ENCODE data around the gene PKNOX1. TPM values are rescaled to one million over a fixed set of nuclear protein-coding genes. Genes with fewer than 3 reads are reported as not detected.
"Not testable (repeated sequence)": the region's sequence is repeated elsewhere in the genome, so short reads cannot be mapped to it uniquely, and the experiment has no call there.

Gene PKNOX1
- total RNA-seq, 1 donor from 2014 or later = 25.1 TPM

- Mint-ChIP-seq H3K9me3 (no peaks in the 10 kb centered on the region), H3K36me3 (ENCODE audit: low read depth) (peaks cover 19% of the 10 kb centered on the region), H3K27me3 (ENCODE audit: insufficient read depth) (no peaks in the 10 kb centered on the region), H3K27ac (no peak overlapping the region), H3K4me1 (ENCODE audit: low read depth) (no peaks in the 10 kb centered on the region), H3K4me3 (no peak overlapping the region)
- intact Hi-C loops (cut with micrococcal nuclease) = no loop called here
- no peak for DNase-seq (ENCODE audit: low spot score)
These were observed 47.6 kb downstream of the PKNOX1 start for GRCh38 chr21:43021756-43022600.

GRCh38 chr21:43023175-43023574 is 48.8 kb downstream of the PKNOX1 start:
- H3K36me3 Mint-ChIP-seq (ENCODE audit: low read depth) = peaks cover 19% of the 10 kb centered on the region
- no peaks in the 10 kb centered on the region for H3K27me3 Mint-ChIP-seq (ENCODE audit: insufficient read depth)
- no peak for DNase-seq (ENCODE audit: low spot score)
- intact Hi-C loops (cut with micrococcal nuclease) = no loop called here
- no peak overlapping the region for H3K4me3 Mint-ChIP-seq
- no peaks in the 10 kb centered on the region for H3K4me1 Mint-ChIP-seq (ENCODE audit: low read depth)
- H3K9me3 Mint-ChIP-seq = no peaks in the 10 kb centered on the region
- H3K27ac Mint-ChIP-seq = no peak overlapping the region

- intact Hi-C loops (cut with micrococcal nuclease) = loop anchor here (1.0 kb wide), 1 partner anchor 12 kb away; no protein-coding TSS in a partner anchor
- H3K4me3 Mint-ChIP-seq = no peak overlapping the region
- no peak for DNase-seq (ENCODE audit: low spot score)
- no peaks in the 10 kb centered on the region for H3K4me1 Mint-ChIP-seq (ENCODE audit: low read depth)
- no peaks in the 10 kb centered on the region for H3K9me3 Mint-ChIP-seq
- H3K36me3 Mint-ChIP-seq (ENCODE audit: low read depth) = peaks cover 23% of the 10 kb centered on the region
- no peak overlapping the region for H3K27ac Mint-ChIP-seq
- no peaks in the 10 kb centered on the region for H3K27me3 Mint-ChIP-seq (ENCODE audit: insufficient read depth)
These were observed 50.2 kb downstream of the PKNOX1 start for GRCh38 chr21:43024439-43025136.

- DNase-seq (ENCODE audit: low spot score) = no peak
- Mint-ChIP-seq H3K36me3 (ENCODE audit: low read depth) (peaks cover 24% of the 10 kb centered on the region), H3K4me3 (no peak overlapping the region), H3K4me1 (ENCODE audit: low read depth) (no peaks in the 10 kb centered on the region), H3K27ac (no peak overlapping the region), H3K9me3 (no peaks in the 10 kb centered on the region), H3K27me3 (ENCODE audit: insufficient read depth) (no peaks in the 10 kb centered on the region)
- intact Hi-C loops (cut with micrococcal nuclease) = no loop called here
These were observed 51.3 kb downstream of the PKNOX1 start for GRCh38 chr21:43025636-43026180.

- no peaks in the 10 kb centered on the region for H3K9me3 Mint-ChIP-seq
- intact Hi-C loops (cut with micrococcal nuclease) = no loop called here
- no peak overlapping the region for H3K4me3 Mint-ChIP-seq
- H3K36me3 Mint-ChIP-seq (ENCODE audit: low read depth) = peaks cover 19% of the 10 kb centered on the region
- H3K27ac Mint-ChIP-seq = no peak overlapping the region
- H3K27me3 Mint-ChIP-seq (ENCODE audit: insufficient read depth) = no peaks in the 10 kb centered on the region
- DNase-seq (ENCODE audit: low spot score) = no peak
- H3K4me1 Mint-ChIP-seq (ENCODE audit: low read depth) = no peaks in the 10 kb centered on the region
These were observed 53.7 kb downstream of the PKNOX1 start for GRCh38 chr21:43027846-43028731.

- DNase-seq (ENCODE audit: low spot score) = no peak
- intact Hi-C loops (cut with micrococcal nuclease) = no loop called here
- no peak overlapping the region for H3K27ac Mint-ChIP-seq
- no peak overlapping the region for H3K4me3 Mint-ChIP-seq
- H3K36me3 Mint-ChIP-seq (ENCODE audit: low read depth) = peaks cover 17% of the 10 kb centered on the region
- no peaks in the 10 kb centered on the region for H3K27me3 Mint-ChIP-seq (ENCODE audit: insufficient read depth)
- no peaks in the 10 kb centered on the region for H3K4me1 Mint-ChIP-seq (ENCODE audit: low read depth)
- H3K9me3 Mint-ChIP-seq = no peaks in the 10 kb centered on the region
These were observed 55.4 kb downstream of the PKNOX1 start for GRCh38 chr21:43029785-43030184.

GRCh38 chr21:43031121-43031619 is 56.8 kb downstream of the PKNOX1 start:
- H3K36me3 Mint-ChIP-seq (ENCODE audit: low read depth) = peaks cover 16% of the 10 kb centered on the region

GRCh38 chr21:43034101-43034500 is 59.7 kb downstream of the PKNOX1 start:
- no peak overlapping the region for H3K4me3 Mint-ChIP-seq
- H3K27me3 Mint-ChIP-seq (ENCODE audit: insufficient read depth) = no peaks in the 10 kb centered on the region
- H3K27ac Mint-ChIP-seq = no peak overlapping the region
- H3K4me1 Mint-ChIP-seq (ENCODE audit: low read depth) = no peaks in the 10 kb centered on the region
- DNase-seq (ENCODE audit: low spot score) = no peak
- peaks cover 15% of the 10 kb centered on the region for H3K36me3 Mint-ChIP-seq (ENCODE audit: low read depth)
- intact Hi-C loops (cut with micrococcal nuclease) = no loop called here
- H3K9me3 Mint-ChIP-seq = no peaks in the 10 kb centered on the region

More at GRCh38 chr21:43031121-43031619, 56.8 kb downstream of the PKNOX1 start:
- H3K27ac Mint-ChIP-seq = no peak overlapping the region
- no peaks in the 10 kb centered on the region for H3K27me3 Mint-ChIP-seq (ENCODE audit: insufficient read depth)
- H3K9me3 Mint-ChIP-seq = no peaks in the 10 kb centered on the region
- no peaks in the 10 kb centered on the region for H3K4me1 Mint-ChIP-seq (ENCODE audit: low read depth)
- no peak for DNase-seq (ENCODE audit: low spot score)
- intact Hi-C loops (cut with micrococcal nuclease) = no loop called here
- no peak overlapping the region for H3K4me3 Mint-ChIP-seq

GRCh38 chr21:43034826-43035225 is 60.5 kb downstream of the PKNOX1 start:
- H3K4me3 Mint-ChIP-seq = no peak overlapping the region
- intact Hi-C loops (cut with micrococcal nuclease) = no loop called here
- DNase-seq (ENCODE audit: low spot score) = no peak

GRCh38 chr21:43036889-43037288 is 62.5 kb downstream of the PKNOX1 start:
- H3K36me3 Mint-ChIP-seq (ENCODE audit: low read depth); H3K4me1 Mint-ChIP-seq (ENCODE audit: low read depth); intact Hi-C loops (cut with micrococcal nuclease); H3K27ac Mint-ChIP-seq; DNase-seq (ENCODE audit: low spot score); H3K4me3 Mint-ChIP-seq; H3K9me3 Mint-ChIP-seq; H3K27me3 Mint-ChIP-seq (ENCODE audit: insufficient read depth): not testable (repeated sequence)

More at GRCh38 chr21:43034826-43035225, 60.5 kb downstream of the PKNOX1 start:
- H3K9me3 Mint-ChIP-seq = no peaks in the 10 kb centered on the region
- no peaks in the 10 kb centered on the region for H3K4me1 Mint-ChIP-seq (ENCODE audit: low read depth)
- no peaks in the 10 kb centered on the region for H3K27me3 Mint-ChIP-seq (ENCODE audit: insufficient read depth)
- no peak overlapping the region for H3K27ac Mint-ChIP-seq
- H3K36me3 Mint-ChIP-seq (ENCODE audit: low read depth) = peaks cover 10% of the 10 kb centered on the region

- H3K9me3 Mint-ChIP-seq; H3K27ac Mint-ChIP-seq; DNase-seq (ENCODE audit: low spot score); H3K27me3 Mint-ChIP-seq (ENCODE audit: insufficient read depth); intact Hi-C loops (cut with micrococcal nuclease); H3K4me3 Mint-ChIP-seq; H3K4me1 Mint-ChIP-seq (ENCODE audit: low read depth); H3K36me3 Mint-ChIP-seq (ENCODE audit: low read depth): not testable (repeated sequence)
These were observed 63.7 kb downstream of the PKNOX1 start for GRCh38 chr21:43037918-43038658.

GRCh38 chr21:43038659-43039044 is 64.3 kb downstream of the PKNOX1 start:
- H3K27ac Mint-ChIP-seq; DNase-seq (ENCODE audit: low spot score); intact Hi-C loops (cut with micrococcal nuclease); H3K36me3 Mint-ChIP-seq (ENCODE audit: low read depth); H3K27me3 Mint-ChIP-seq (ENCODE audit: insufficient read depth); H3K4me3 Mint-ChIP-seq; H3K4me1 Mint-ChIP-seq (ENCODE audit: low read depth); H3K9me3 Mint-ChIP-seq: not testable (repeated sequence)

All from activated T-helper 1 cell treated with anti-CD3 and anti-CD28 coated beads, Interleukin-12 subunit alpha, Interleukin-12 subunit beta, Interleukin-2, Interleukin-4 antibody, amounts not matched to agents 30 ng/mL and 10 ng/mL and 1 ng/mL, durations not matched to agents 14 hours and 24 hours and 36 hours (primary cell).